Measurements from ENCODE around the gene UAP1. TPM values are rescaled to one million over a fixed set of nuclear protein-coding genes. Genes with fewer than 3 reads are reported as not detected.
"Not testable (repeated sequence)": the region's sequence is repeated elsewhere in the genome, so short reads cannot be mapped to it uniquely, and the experiment has no call there.

UAP1 gene
- total RNA-seq, 1 donor from 2014 or later, result 55.4 TPM

DNA sequence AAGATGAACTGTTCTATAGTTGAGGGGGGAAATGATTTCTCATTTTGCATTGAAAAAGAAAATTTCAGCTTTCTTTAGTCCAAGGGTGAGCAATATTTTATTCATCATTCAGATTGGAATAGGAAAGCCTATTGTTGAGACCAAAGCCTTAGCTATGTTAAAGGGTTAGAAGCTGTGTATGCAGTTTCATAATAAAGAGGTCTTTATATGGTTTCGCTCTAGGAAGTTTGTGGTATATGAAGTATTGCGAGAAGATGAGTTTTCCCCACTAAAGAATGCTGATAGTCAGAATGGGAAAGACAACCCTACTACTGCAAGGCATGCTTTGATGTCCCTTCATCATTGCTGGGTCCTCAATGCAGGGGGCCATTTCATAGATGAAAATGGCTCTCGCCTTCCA lies 28.6 kb downstream of the UAP1 start:
- Histone ChIP-seq H3K27me3 (ENCODE audit: control insufficient read depth, insufficient read depth, low read length) (no peaks in the 10 kb centered on the region), H3K4me3 (ENCODE audit: low read depth, low read length) (no peak overlapping the region), H3K36me3 (ENCODE audit: control insufficient read depth, insufficient read depth, low read length) (peaks cover 1% of the 10 kb centered on the region)
- TF ChIP-seq, protein P1, sequence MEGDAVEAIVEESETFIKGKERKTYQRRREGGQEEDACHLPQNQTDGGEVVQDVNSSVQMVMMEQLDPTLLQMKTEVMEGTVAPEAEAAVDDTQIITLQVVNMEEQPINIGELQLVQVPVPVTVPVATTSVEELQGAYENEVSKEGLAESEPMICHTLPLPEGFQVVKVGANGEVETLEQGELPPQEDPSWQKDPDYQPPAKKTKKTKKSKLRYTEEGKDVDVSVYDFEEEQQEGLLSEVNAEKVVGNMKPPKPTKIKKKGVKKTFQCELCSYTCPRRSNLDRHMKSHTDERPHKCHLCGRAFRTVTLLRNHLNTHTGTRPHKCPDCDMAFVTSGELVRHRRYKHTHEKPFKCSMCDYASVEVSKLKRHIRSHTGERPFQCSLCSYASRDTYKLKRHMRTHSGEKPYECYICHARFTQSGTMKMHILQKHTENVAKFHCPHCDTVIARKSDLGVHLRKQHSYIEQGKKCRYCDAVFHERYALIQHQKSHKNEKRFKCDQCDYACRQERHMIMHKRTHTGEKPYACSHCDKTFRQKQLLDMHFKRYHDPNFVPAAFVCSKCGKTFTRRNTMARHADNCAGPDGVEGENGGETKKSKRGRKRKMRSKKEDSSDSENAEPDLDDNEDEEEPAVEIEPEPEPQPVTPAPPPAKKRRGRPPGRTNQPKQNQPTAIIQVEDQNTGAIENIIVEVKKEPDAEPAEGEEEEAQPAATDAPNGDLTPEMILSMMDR (IDR thresholded peaks at IDR 0.05; ENCODE audit: insufficient read depth, low read length, poor library complexity, severe bottlenecking), result no peak
- no peak for DNase-seq (ENCODE audit: low read depth)

DNA sequence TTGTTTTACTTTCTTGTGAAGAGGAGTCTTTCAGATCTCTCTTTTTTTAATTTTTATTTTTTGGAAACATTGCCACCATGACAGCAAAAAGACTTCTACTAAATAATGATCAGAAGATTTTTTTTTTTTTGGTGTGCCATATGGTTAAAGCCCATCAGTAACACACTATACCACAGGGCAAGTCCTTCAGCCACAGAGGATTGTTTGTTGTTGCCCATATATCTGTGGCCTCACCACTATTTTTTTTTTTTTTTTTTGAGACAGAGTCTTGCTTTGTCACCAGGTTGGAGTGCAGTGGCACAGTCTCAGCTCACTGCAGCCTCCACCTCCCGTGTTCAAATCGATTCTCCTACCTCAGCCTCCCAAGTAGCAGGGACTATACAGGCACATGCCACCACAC lies 29.2 kb downstream of the UAP1 start:
- no peak overlapping the region for H3K4me3 ChIP-seq (ENCODE audit: low read depth, low read length)
- no peak for DNase-seq (ENCODE audit: low read depth)
- H3K27me3 ChIP-seq (ENCODE audit: control insufficient read depth, insufficient read depth, low read length), result no peaks in the 10 kb centered on the region
- TF ChIP-seq, protein P1 (IDR thresholded peaks at IDR 0.05; ENCODE audit: insufficient read depth, low read length, poor library complexity, severe bottlenecking), result no peak
- H3K36me3 ChIP-seq (ENCODE audit: control insufficient read depth, insufficient read depth, low read length), result peaks cover 1% of the 10 kb centered on the region

DNA sequence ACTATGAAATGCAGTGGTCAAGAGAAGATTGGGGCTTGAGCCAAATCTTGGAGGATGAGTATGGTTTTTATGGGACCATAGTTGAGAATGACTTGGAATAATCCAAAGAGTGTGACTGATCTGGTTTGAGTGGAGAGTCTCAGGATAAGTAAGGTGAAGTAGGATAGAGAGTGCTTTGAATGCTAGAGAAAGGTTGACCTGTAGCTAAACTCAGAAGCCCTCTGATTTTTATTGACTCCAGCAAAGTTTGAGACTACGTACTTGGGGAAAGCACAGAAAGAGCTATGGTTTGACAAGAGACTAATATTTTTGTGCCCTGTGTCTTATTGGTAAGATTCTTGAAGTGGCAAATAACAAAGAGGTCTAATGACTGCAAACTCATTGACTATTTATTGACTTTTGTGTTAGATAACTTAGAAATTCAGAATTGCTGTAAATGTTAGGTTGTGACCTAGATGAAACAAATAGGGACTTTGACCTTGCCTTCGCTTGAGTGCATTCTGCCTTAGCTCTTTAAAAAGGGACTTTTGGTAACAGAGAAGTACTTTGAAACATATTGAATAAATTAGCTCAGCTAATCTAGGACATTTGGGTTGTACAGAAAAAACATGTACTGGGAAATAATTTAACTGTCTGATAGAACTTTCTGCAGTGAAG lies 35.1 kb downstream of the UAP1 start:
- no peak overlapping the region for H3K4me3 ChIP-seq (ENCODE audit: low read depth, low read length)
- DNase-seq (ENCODE audit: low read depth), result no peak
- no peaks in the 10 kb centered on the region for H3K27me3 ChIP-seq (ENCODE audit: control insufficient read depth, insufficient read depth, low read length)
- TF ChIP-seq, protein P1 (IDR thresholded peaks at IDR 0.05; ENCODE audit: insufficient read depth, low read length, poor library complexity, severe bottlenecking), result no peak
- H3K36me3 ChIP-seq (ENCODE audit: control insufficient read depth, insufficient read depth, low read length), result no peaks in the 10 kb centered on the region

DNA sequence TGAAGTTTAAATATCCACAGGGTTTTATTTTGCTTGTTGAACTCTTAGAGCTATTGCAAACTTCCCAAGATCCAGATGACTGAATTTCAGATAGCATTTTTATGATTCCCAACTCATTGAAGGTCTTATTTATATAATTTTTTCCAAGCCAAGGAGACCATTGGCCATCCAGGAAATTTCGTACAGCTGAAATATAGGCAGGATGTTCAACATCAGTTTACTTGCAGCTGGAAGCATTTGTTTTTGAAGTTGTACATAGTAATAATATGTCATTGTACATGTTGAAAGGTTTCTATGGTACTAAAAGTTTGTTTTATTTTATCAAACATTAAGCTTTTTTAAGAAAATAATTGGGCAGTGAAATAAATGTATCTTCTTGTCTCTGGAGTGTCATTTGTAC lies 37.9 kb downstream of the UAP1 start:
- TF ChIP-seq, protein P1 (IDR thresholded peaks at IDR 0.05; ENCODE audit: insufficient read depth, low read length, poor library complexity, severe bottlenecking), result no peak
- Histone ChIP-seq H3K36me3 (ENCODE audit: control insufficient read depth, insufficient read depth, low read length) (peaks cover 2% of the 10 kb centered on the region), H3K27me3 (ENCODE audit: control insufficient read depth, insufficient read depth, low read length) (no peaks in the 10 kb centered on the region), H3K4me3 (ENCODE audit: low read depth, low read length) (no peak overlapping the region)
- no peak for DNase-seq (ENCODE audit: low read depth)

DNA sequence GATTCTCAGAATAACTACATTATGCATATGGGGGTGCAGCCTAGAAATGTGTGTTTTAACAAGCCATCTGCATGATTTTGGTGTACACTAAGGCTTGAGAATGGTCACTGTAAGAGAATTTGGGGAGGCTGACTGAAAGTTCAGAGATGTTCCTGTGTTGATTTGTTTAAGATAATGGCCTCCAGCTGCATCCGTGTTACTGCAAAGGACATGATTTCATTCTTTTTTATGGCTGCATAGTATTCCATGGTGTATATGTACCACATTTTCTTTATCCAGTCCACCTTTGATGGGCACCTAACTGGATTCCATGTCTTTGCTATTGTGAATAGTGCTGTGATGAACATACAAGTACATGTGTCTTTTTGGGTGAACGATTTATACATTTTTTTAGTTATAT lies 41.6 kb downstream of the UAP1 start:
- not testable (repeated sequence) for H3K4me3 ChIP-seq (ENCODE audit: low read depth, low read length); DNase-seq (ENCODE audit: low read depth); H3K36me3 ChIP-seq (ENCODE audit: control insufficient read depth, insufficient read depth, low read length); H3K27me3 ChIP-seq (ENCODE audit: control insufficient read depth, insufficient read depth, low read length)

DNA sequence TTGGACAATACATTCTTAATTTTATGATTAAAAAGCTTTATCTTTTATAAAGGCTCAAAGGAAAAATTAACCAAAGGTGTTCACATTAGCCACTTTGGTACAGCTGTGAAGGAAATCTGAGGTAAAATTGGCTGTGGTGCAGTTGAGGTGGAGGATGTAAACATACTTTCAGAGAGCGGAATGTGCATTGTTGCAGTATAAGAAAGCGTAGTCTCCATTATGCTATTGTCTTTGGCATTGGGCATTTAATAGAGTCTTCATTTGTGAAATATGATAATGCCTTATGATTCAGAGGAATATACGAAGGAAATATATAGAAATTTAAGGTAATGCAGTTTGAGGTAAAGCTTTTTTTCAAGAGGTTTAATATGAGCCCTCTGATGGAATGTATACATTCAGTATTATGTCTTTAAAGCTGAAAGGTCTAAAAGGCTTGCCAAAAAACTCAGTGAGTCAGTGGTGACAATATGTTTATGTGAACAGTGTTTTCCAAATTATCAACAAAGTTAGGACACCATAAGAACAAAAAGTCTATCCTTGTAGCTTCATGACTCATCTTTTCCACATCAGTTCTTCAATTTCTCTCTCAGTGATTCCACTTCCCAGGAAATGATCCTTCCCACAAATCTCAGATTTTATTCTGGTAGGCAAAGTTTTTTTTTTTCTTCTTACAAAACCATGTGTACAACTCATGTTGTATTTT lies 43.9 kb downstream of the UAP1 start:
- TF ChIP-seq, protein P1 (IDR thresholded peaks at IDR 0.05; ENCODE audit: insufficient read depth, low read length, poor library complexity, severe bottlenecking), result no peak
- Histone ChIP-seq H3K27me3 (ENCODE audit: control insufficient read depth, insufficient read depth, low read length) (no peaks in the 10 kb centered on the region), H3K4me3 (ENCODE audit: low read depth, low read length) (no peak overlapping the region), H3K36me3 (ENCODE audit: control insufficient read depth, insufficient read depth, low read length) (peaks cover 2% of the 10 kb centered on the region)
- DNase-seq (ENCODE audit: low read depth), result peak; percentile 48

All from kidney epithelial cell (primary cell).